NCI-H526 (cell line): ENCODE measurements around the gene EVL.
A peak's percentile ranks its signal among the peaks of the same experiment; 100 is the strongest.

Experiments
- DNase-seq, 2 experiments: peaks; one replicate each; lab custom pipeline; 2025; lab: John Stamatoyannopoulos, UW

EVL gene

DNA sequence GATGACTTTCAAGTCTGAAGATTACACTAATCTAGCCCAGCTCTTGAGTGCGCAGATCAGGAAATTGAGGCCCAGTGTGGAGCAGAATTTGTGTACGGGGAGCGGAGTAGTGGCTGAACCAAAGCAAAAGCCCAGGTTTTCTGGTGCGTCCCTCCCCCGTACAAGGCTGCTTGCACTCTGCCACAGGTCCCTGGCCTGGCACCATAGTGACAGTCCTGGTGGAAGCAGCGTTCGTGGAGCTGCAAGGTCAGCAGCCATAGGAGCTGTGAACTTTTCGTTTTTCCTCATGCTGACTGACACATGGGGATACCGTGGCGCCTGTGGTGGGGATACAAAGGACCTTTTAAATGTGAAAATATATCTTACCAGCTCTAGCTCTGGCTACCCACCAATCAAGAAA is 1.7 kb downstream of the EVL start:
- no peak for DNase-seq

DNA sequence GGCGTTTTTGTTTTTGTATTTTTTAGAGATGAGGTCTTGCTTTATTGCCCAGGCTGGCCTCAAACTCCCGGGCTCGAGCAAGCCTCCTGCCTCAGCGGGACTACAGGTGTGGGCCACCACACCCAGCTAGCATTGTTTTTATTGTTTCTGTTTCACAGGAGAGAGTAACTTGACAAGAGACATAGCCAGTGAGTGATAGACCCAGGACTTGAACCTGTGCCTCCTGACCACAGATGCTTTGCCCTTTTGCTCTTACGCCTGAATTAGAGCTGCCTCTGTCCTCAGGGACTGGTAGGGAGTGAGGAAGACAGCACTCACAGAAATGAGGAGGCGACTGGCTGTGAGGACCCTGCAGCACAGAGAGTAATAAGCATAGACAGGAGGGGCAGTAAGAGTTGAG is 2.3 kb downstream of the EVL start:
- DNase-seq, result no peak

DNA sequence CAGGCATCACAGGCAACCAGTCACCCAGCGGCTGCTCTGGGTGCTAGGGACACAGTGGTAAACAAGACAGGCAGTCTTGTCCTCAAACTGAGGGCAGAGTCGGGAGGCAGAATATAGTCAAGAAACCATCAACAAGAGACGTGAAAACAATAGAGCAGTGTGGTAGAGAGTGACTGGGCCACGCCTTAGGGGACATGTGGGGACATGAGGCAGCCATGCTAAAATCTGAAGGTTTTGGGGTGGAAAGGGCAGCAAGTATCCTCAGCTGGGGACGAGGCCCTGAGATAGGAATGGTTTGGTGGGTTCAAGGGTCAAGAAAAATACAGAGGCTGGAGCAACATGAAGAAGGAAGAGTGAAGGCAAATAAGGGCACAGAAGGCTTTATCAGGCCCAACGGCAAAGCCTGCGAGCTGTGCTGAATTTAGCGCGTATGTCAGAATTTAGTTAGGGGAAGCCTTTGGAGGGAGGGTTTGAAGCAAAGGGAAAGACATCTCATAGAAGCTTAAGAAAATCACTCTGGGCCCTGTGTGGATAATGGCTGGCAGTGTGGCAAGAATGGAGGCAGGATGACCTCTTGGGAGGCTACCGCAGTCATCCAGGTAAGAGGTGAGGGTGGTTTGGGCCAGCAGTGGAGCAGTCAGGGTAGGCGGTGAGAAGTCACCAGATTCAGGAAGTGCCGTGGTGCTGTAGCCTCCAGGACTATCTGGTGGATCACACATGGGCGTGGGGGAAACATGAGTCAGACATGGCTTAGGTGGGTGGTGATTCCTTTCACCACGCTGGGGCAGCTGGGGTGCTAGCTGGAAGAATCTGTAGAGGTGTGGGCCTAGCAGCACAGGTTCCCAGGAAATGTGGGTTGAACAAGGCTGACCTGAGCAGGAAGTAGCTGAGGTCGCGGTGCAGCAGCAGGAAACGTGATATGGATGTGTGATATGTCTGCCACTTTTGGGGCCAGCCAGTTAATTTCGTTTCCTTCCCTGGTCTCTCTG is 3.0 kb downstream of the EVL start:
- no peak for DNase-seq

DNA sequence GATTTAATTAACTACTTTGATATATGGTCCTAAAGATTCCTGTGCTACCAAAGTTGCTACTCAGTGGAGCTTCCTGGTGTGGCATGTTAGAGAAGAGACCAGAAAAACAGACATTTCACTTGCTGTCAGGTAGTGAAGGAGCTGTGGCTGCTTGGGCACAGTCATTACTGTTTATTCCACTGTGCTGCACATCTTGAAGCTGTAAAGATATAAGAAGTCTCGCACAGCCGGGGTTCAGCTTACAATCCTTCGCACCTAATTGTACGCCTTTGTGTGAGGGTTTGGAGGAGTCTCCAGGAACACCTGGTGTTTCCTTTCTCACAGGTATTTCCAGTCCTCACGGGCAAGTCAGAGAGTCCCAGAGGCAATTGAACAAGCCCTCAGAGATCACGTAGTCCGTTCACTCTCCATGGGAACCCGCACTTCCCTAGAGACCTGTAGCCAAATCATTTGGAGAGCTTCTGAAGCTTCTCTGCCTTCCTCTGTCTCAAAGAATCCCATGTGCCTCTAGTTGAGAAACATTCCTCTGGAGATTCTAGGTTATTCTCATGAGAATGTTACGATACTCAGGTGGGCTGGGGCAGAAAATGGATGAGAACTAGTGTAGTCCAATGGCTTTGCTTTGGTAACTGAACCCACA is 4.1 kb downstream of the EVL start:
- DNase-seq, result peak; percentile 48 to 62

DNA sequence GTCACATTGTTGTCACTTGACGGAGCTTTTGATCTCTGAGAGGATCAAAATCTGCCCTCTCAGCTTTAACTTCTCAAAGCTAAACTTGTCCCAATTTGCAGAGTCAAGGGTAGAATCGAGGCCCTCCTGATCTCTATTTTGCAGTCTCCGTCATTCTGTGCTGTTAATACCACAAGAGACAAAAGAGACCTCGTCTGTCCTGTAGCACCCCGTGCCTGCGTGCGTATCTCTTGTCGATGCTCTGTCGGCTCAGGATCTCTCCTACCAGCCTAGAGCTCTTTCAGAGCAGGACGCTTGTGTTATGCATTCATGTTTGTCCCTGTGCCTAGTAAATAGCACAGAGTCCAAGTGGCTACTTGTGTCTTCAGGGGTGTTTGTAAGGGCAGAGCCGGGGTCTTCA is 5.1 kb downstream of the EVL start:
- no peak for DNase-seq

DNA sequence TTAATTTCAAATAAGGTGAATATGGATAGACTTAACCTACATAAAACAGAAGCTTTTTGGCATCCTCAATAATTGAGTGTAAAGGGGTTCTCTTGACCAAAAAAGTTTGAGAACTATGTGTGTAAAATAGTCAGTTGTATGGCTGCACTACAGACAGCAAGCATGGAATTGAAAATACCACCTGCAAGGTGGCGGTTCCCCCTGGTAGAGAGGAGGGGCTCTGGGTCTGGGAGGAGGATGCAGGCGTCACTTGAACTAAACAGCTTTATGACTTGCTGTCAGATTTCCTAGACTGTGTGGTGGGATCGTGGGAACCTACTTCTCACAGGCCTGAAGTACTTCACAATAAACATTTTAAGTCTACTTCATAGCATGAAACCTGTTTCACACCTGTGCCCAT is 6.3 kb downstream of the EVL start:
- DNase-seq, result no peak

DNA sequence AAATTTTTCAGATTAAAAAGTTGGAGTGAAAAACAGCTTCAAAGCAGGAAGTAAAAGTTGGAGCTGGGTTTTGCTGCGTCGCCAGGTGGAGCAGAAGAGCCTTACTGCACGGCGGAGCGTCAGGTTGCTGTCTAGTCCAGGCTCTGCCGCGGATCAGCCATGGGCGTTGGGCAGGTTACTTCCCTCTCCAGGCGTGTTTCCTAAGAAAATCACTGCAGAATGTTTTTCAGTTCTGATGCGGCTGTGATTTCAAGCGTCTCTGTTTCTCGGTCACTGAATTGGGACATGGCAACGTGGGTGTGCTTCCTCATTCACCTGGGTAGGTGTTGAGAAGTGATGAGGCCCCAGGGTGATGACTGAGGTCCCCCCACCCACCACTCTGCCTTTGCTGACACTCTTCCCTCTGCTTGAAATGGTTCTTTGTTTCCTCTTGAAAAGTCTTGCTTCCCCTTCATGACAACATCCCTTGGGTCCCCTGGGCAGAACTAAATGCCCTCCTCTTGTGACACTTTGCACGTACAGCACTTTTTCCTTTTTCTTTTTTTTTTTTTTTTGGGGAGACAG is 7.6 kb downstream of the EVL start:
- DNase-seq, result no peak

DNA sequence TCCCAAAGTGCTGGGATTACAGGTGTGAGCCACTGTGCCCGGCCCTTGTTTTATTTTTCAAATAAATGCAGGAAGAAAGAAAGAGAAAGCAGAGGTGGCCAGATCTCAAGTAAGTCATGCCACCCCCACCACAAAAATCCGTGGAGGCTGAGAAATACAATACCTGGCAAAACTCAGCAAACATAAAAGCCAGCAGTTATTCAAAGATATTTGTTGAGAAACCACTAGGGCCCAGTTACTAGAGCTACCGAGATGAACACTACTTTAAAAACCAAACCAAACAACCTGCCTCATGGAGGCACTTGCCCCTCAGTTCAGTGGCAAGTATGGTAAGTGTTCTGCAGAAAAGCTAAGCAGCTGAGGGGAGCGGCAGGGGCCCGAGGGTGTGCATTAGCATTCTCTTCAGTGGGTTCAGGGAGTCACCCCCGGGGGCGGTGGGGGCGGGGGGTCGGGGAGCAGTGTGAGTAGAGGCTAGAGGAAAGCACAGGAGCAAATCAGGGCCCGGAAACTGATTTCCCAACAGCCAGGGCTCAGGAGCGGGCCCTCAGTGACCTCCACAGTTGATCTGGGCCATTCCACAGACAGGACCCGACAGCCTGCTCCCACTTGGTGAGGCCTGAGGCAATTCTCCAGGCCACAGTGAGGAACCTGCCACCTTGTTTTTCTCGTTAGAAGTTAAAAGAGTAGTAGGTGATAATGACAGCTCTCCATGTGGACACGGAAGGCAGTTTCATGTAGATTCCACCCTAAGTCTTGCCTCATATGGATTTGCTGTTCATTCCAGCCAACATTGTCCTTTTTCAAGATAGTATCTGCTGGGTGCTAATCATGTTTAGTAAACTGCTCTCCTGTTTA is 8.6 kb downstream of the EVL start:
- no peak for DNase-seq

DNA sequence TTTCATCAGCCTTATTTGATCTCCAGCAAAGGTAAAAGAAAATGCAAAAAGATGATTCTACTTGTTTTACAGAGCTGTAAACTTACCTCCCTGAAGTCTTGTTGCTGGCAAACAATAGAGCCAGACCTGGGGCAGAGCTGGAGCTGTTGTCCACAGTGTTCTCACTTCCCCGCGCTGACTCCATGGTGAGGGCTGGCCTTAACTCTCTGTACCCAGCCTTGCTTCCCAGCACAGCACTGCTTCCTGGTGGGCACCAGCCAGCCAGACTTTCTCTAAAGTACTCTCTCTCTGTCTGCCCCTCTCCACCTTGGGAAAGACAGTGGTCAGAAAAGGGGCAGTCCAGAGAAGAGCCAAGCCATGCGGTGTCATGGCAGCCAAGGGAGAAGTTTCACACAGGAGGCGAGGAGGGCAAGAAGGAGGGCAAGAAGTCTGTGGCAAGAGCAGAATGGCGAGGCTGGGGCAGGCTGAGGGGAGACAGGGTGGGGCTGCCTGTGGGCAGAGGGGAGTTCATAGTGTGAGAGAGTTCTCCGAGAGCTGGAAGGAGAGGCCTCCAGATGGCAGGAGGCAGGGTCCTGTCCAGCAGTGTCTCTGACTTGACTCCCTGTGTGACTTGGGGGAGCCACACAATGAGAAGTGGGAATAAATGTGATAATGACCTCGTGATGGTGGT is 9.3 kb downstream of the EVL start:
- no peak for DNase-seq

DNA sequence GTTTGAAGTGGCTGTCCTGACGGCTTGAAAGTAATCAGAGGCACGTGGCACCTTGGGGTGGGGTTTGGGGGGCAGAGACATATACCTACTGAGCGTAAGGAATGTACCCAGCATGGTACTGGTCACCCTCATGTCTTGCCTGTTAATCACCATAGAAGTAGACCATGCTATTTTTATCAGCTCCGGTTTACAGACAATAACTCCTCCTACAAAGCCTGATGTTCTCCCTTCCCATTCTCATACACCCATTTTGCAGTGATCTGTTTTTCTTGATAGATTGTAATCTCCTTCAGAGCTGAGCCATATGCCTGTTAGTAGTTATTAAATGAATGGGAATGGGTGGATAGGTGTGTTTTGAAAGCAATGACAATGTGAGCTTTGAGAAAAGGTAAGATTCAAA is 10.5 kb downstream of the EVL start:
- DNase-seq, result no peak

DNA sequence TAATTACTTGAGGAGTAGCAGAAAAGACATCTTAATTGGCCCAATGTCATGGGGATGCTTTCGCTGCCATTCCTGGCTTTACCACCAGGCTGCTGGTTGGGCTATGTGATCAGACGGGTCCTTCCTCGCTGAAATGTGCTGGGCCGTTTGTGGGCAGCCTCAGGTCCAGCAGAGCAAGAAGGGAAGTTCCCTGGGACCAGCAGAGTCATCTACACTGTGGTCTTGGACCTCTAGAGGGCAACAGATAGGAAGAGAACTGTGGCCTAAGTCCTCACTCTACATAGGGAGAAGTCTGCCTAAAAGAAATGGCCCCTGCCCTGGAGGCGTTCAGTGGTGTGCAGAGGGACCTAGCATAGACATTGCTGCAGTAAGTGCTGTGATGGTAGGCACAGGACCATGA is 10.9 kb downstream of the EVL start:
- no peak for DNase-seq

DNA sequence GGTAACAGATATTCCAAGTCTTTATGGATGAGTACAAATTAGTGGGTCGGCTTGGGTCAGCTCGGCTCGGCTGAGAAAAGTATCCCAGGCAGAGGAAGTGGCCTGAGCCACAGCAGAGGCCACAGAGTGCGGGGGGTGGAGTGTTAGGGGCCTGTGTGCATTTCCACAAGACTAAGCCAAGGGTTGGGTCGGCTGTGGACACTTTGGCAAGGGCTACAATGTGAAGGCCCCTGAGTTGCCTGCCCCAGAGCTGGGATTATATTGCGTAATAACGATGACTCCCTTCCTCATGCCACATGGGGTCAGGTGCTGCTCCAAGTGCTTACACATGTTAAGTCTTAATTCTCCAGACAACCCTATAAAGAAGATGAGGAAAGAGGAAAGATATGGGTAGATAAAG is 11.4 kb downstream of the EVL start:
- no peak for DNase-seq

DNA sequence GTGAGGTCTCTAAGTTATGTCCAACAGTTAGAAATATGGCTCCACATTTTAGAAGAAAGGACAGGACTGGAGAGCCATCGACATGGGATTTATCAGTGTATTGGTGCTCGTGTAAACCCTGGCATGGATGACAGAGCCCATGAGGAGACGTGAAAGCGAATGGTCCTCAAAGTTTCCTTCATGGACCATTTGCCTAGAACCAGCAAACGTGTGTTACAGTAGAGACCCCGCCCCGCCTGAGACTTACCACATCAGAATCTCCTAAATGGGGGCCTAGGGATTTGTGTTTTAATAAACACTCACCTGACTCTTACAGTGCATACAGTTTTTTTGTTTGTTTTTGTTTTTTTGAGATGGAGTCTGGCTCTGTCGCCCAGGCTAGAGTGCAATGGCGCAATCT is 12.2 kb downstream of the EVL start:
- no peak for DNase-seq

DNA sequence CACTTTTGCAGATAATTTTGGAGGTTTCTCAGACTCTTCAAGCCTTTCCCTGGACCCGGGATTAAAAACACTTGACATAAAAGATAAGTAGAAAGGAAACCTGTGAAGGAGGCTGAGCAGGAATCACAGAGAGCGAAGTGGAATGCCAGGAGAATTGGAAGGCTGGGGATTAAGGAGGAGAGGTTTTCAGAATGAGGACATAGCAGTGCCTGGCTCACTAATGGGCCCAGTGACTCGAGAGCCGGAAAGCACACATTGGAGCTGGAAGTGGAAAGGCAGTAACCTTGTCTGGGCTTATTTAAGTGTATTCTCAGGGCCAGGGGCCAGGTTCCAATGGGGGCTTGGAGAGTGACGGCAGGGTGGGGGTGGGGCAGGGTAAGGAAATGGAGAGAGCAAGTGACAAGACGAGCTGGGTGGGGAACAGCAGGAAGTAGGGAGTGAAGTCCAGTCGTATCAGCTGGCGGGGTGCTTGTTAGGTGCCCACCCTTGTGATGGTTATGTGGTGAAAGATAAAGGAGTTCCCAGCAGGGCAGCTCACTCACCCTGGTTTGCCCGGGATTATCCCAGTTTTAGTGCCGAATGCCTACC is 13.1 kb downstream of the EVL start:
- DNase-seq, result no peak

DNA sequence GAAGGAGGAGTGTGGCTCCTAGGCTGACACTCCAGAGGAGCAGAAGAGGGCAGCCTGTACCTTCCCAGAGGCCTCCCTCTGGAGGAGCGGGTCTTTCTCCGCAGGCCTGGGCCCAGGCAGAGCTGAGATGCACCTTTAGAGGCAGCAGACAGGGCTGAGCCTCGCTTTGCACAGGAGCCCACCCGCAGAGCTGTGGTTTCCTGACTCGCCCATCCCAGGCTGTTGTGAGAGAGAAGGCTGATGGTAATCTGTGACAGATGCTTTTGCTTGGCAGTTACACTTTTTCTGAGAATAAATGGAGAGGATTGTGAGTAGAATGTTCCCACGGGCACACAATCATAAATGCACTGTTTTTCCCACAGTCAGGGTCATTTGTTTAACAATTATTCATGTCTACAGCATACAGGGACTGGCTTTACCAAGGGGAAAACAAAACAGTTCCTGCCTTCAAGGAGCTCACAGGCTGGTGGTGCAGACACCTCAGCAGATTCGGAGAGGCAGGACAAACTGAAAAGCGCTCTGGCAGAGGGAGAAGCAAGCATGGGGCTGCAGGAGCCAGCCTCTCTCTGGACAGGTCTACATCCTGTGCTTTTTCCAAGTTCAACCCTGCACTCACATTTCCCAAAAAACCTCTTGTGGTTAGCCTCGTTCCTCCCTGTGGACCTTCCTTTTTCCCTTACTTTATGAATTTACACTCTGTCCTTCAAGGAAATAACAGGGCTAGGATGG is 13.9 kb downstream of the EVL start:
- peak in 1 of 2 experiments; percentile 54 for DNase-seq

DNA sequence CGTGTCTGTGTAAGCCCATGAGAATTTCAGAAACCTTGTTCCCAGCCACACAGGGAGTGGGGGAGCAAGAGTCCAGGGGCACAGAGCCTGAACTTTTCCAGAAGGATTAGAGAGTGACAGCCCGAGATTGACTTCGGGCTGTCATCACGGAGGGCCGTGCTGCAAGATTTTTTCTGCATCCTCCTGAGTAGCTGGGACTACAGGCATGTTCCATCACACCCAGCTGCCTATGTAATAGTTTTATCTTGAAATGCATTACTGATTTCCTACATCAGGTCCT is 14.4 kb downstream of the EVL start:
- DNase-seq, result no peak

DNA sequence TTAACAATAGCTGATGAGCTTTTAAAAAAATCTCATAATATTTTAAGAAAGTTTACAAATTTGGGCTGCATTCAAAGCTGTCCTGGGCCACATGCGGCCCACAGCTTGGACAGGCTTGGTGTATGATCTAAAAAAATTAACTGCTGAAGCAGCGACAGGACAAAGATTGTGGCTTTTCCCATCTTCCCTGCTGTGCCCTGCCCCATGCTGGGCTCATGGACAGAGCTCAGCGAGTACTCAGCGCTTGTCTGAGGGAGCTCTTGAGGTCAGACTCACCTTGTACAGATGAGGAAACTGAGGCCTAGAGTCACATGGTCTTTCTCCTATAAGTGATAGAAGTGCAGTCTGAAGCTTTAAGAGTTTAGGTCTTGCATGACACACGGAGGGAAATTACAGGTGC is 15.0 kb downstream of the EVL start:
- DNase-seq, result no peak

DNA sequence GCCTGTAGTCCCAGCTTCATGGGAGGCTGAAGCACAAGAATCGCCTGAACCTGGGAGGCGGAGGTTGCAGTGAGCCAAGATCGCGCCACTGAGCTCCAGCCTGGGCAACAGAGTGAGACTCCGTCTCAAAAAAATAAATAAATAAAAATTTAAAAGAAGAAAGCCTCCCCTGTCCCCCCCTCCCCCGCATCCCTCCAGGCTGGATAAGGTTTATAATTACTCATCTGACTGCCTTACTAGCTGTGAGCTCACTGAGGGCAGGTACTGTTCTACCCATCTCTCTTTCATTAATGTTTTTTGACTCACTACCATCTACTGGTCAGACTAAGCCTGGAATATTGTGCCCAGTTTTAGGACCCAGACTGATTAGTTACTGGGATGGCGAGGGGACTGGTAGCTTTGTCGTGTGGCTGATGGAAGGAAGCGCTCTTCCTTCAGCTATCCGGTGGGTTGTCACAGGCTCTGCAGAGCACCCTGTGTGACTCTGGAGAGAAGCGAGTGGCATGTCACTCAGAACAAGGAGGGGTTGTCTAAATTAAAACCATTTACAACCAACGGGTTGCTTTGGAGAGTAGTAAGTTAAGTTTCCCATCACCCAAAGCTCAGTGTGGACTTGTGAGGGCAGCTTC is 16.9 kb downstream of the EVL start:
- DNase-seq, result no peak

DNA sequence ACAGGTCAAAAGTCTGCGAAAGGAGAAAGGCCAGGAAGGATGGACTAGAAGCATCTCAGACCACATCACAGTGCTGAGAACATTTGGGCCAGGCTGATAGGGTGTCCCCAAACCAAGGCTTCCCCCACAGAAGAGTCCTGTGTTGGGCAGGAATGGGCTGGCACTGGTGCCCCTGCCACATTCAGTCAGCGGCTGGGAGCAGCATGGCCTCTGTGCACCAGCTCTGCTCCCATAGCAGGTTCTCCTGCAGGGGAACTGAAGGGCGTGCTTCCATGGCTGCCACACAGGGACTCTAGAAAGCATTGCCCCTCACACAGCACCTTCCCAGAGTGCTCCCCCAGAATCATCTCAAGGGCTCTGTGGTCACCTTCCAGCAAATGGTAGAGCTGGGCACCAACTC is 17.5 kb downstream of the EVL start:
- no peak for DNase-seq

DNA sequence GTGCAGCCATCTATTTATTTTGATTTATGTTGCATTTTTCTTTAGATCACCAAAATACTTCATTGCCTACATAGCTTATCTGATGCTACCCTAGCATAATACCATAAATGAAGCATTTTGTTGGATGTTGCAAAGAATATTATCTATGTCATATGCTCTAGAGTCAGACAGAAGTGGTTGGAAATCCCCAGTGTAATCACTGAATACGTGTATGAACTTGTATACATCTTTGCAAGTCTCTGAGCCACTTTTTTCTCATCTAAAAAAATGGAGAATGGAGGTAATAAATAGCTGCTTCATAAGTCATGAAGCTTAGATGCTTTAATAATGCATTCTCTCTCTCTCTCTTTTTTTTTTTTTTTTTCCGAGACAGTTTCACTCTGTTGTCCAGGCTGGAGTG is 18.5 kb downstream of the EVL start:
- no peak for DNase-seq
